Esophagus (tissue), 2 donors: ENCODE measurements around the gene EPHB2. TPM values are rescaled to one million over a fixed set of nuclear protein-coding genes. Genes with fewer than 3 reads are reported as not detected.

Source experiments
- H3K27ac ChIP-seq, 2 donors: one replicate each; pipeline ENCODE4 v1.5.1; 2013; ENCODE audit warnings: low read depth in 2 of 2, mild to moderate bottlenecking in 2 of 2, inconsistent platforms in 1 of 2, low read length in 1 of 2, moderate library complexity in 1 of 2
- H3K27me3 ChIP-seq, 2 donors: one replicate each; pipeline ENCODE4 v1.6.1; 2013; ENCODE audit warnings: low read length in 2 of 2, control low read depth in 1 of 2, mild to moderate bottlenecking in 1 of 2; ENCODE audit not compliant: insufficient read depth in 2 of 2, control insufficient read depth in 1 of 2
- H3K36me3 ChIP-seq, 2 donors: one replicate each; pipeline ENCODE4 v1.6.1; 2013; ENCODE audit warnings: low read length in 1 of 2; ENCODE audit not compliant: control insufficient read depth in 2 of 2, insufficient read depth in 2 of 2
- H3K4me1 ChIP-seq, 2 donors: one replicate each; pipeline ENCODE4 v1.6.1; 2013; ENCODE audit warnings: low read length in 1 of 2; ENCODE audit not compliant: control insufficient read depth in 2 of 2, insufficient read depth in 2 of 2
- H3K4me3 ChIP-seq, 2 donors: one replicate each; pipeline ENCODE4 v1.5.1; 2013; ENCODE audit warnings: low read length in 2 of 2, mild to moderate bottlenecking in 2 of 2, low read depth in 1 of 2, moderate library complexity in 1 of 2
- H3K9me3 ChIP-seq, 2 donors: one replicate each; pipeline ENCODE4 v1.6.1; 2013; ENCODE audit warnings: mild to moderate bottlenecking in 2 of 2, low read depth in 1 of 2, low read length in 1 of 2, moderate library complexity in 1 of 2; ENCODE audit not compliant: control insufficient read depth in 2 of 2, insufficient read depth in 1 of 2
- WGBS, 2 donors: extraction: QIAGEN DNeasy Blood & Tissue Kit; methylation state at CpG; one replicate each; pipeline ENCODE4 v1.1.7; 2013; 5-methylcytosine and 5-hydroxymethylcytosine counted together
- polyA plus RNA-seq, 2 donors: library from polyadenylated mRNA; stranded (reverse); fragments of 200-250 nt; gene quantifications; one replicate each; pipeline ENCODE4 v1.2.3, GENCODE V29; 2013
- donor health status: healthy with polysubstance abuse.
- donor health status: Bipolar disorder and iron deficiency.

The EPHB2 gene
- polyA plus RNA-seq, 2 donors, result 0.08 to 0.16 TPM

GRCh38 chr1:22791831-22792347 is 81.2 kb downstream of the EPHB2 start:
- Histone ChIP-seq H3K27ac (no peak overlapping the region), H3K4me1 (peaks cover 4 to 9% of the 10 kb centered on the region in 2 donors), H3K36me3 (no peaks in the 10 kb centered on the region), H3K9me3 (no peaks in the 10 kb centered on the region), H3K27me3 (no peaks in the 10 kb centered on the region), H3K4me3 (no peak overlapping the region)
- WGBS, 2 donors, result 71 to 72% methylated on average over 6 of the region's 6 CpGs

- no peak overlapping the region for H3K4me3 ChIP-seq
These were observed 81.9 kb downstream of the EPHB2 start for GRCh38 chr1:22792396-22793160.

GRCh38 chr1:22793647-22794046 is 83.0 kb downstream of the EPHB2 start:
- Histone ChIP-seq H3K27ac (no peak overlapping the region), H3K36me3 (no peaks in the 10 kb centered on the region), H3K9me3 (no peaks in the 10 kb centered on the region), H3K4me1 (peaks cover 0 to 3% of the 10 kb centered on the region in 2 donors), H3K27me3 (no peaks in the 10 kb centered on the region), H3K4me3 (no peak overlapping the region)
- WGBS, 2 donors, result 88 to 95% methylated on average over 3 of the region's 3 CpGs

More at GRCh38 chr1:22792396-22793160, 81.9 kb downstream of the EPHB2 start:
- Histone ChIP-seq H3K9me3 (no peaks in the 10 kb centered on the region), H3K27me3 (no peaks in the 10 kb centered on the region), H3K27ac (no peak overlapping the region), H3K4me1 (peaks cover 4 to 9% of the 10 kb centered on the region in 2 donors), H3K36me3 (no peaks in the 10 kb centered on the region)
- 75 to 78% methylated on average over 6 of the region's 6 CpGs for WGBS, 2 donors

- Histone ChIP-seq H3K36me3 (no peaks in the 10 kb centered on the region), H3K4me3 (no peak overlapping the region), H3K27ac (no peak overlapping the region), H3K9me3 (no peaks in the 10 kb centered on the region), H3K27me3 (no peaks in the 10 kb centered on the region), H3K4me1 (peaks cover 0 to 3% of the 10 kb centered on the region in 2 donors)
- WGBS, 2 donors, result 28 to 38% methylated on average over 8 of the region's 8 CpGs
These were observed 84.2 kb downstream of the EPHB2 start for GRCh38 chr1:22794647-22795365.

- Histone ChIP-seq H3K27ac (no peak overlapping the region), H3K4me3 (no peak overlapping the region), H3K36me3 (no peaks in the 10 kb centered on the region), H3K9me3 (no peaks in the 10 kb centered on the region), H3K4me1 (peaks cover 0 to 3% of the 10 kb centered on the region in 2 donors), H3K27me3 (no peaks in the 10 kb centered on the region)
- 43 to 50% methylated on average over 4 of the region's 4 CpGs for WGBS, 2 donors
These were observed 84.7 kb downstream of the EPHB2 start for GRCh38 chr1:22795366-22795714.

- whole genome bisulfite sequencing, 2 donors, result 77 to 85% methylated on average over 4 of the region's 4 CpGs
- no peaks in the 10 kb centered on the region for H3K9me3 ChIP-seq
- no peaks in the 10 kb centered on the region for H3K36me3 ChIP-seq
- H3K27ac ChIP-seq, result no peak overlapping the region
- H3K27me3 ChIP-seq, result no peaks in the 10 kb centered on the region
- H3K4me1 ChIP-seq, result peaks cover 0 to 3% of the 10 kb centered on the region in 2 donors
- no peak overlapping the region for H3K4me3 ChIP-seq
These were observed 86.0 kb downstream of the EPHB2 start for GRCh38 chr1:22796642-22797041.

GRCh38 chr1:22798083-22798482 is 87.4 kb downstream of the EPHB2 start:
- WGBS, 2 donors, result 81 to 84% methylated on average over 3 of the region's 3 CpGs
- H3K4me3 ChIP-seq, result no peak overlapping the region
- H3K4me1 ChIP-seq, result peaks cover 0 to 3% of the 10 kb centered on the region in 2 donors
- no peaks in the 10 kb centered on the region for H3K9me3 ChIP-seq
- no peaks in the 10 kb centered on the region for H3K36me3 ChIP-seq
- no peaks in the 10 kb centered on the region for H3K27me3 ChIP-seq
- no peak overlapping the region for H3K27ac ChIP-seq

GRCh38 chr1:22799971-22800370 is 89.3 kb downstream of the EPHB2 start:
- Histone ChIP-seq H3K4me3 (no peak overlapping the region), H3K27ac (no peak overlapping the region), H3K9me3 (no peaks in the 10 kb centered on the region), H3K4me1 (peaks cover 0 to 10% of the 10 kb centered on the region in 2 donors), H3K27me3 (no peaks in the 10 kb centered on the region), H3K36me3 (no peaks in the 10 kb centered on the region)
- WGBS, 2 donors, result 82 to 85% methylated on average over 16 of the region's 16 CpGs

- no peaks in the 10 kb centered on the region for H3K36me3 ChIP-seq
These were observed 90.0 kb downstream of the EPHB2 start for GRCh38 chr1:22800629-22801028.

More at GRCh38 chr1:22800629-22801028, 90.0 kb downstream of the EPHB2 start:
- no peak overlapping the region for H3K27ac ChIP-seq
- H3K4me1 ChIP-seq, result peaks cover 0 to 10% of the 10 kb centered on the region in 2 donors
- H3K4me3 ChIP-seq, result no peak overlapping the region
- WGBS, 2 donors, result 86 to 89% methylated on average over 8 of the region's 8 CpGs
- H3K9me3 ChIP-seq, result no peaks in the 10 kb centered on the region
- H3K27me3 ChIP-seq, result no peaks in the 10 kb centered on the region
